BJ (cell line): ENCODE results near the gene NHLRC4. TPM values are rescaled to one million over a fixed set of nuclear protein-coding genes. Genes with fewer than 3 reads are reported as not detected.

Experiments
- CTCF ChIA-PET: fragments of 350-600 bp; formaldehyde crosslinking; extraction: SDS; loops from one replicate; lab custom pipeline; 2021; ENCODE audit warnings: antibody characterized with exemption, inconsistent platforms; lab: Yijun Ruan, JAX
- POLR2A ChIA-PET: fragments of 300-600 bp; sonication (Branson Sonifier 250); formaldehyde crosslinking; extraction: SDS; loops from one replicate; lab custom pipeline; 2021; ENCODE audit warnings: antibody characterized with exemption; lab: Charles Lee
- DNase-seq: peaks from one replicate; pipeline ENCODE4 v3.0.0-alpha.2; 2011; ENCODE audit warnings: low read depth
- H3K27me3 ChIP-seq: 2 replicates; pipeline ENCODE4 v1.6.0; 2011; ENCODE audit warnings: low read length; ENCODE audit not compliant: control insufficient read depth, insufficient read depth
- H3K36me3 ChIP-seq: 2 replicates; pipeline ENCODE4 v1.5.1; 2011; ENCODE audit warnings: low read length; ENCODE audit not compliant: control insufficient read depth, insufficient read depth
- H3K4me3 ChIP-seq: 2 replicates; pipeline ENCODE4 v1.5.1; 2011; ENCODE audit warnings: low read depth, mild to moderate bottlenecking, control low read depth, low read length
- polyA plus RNA-seq: library from polyadenylated mRNA; depleted of rRNA; stranded (reverse); fragments of >200 nt; gene quantifications from 2 replicates; pipeline ENCODE4 v1.2.3, GENCODE V29; 2011
- TF ChIP-seq, protein P1 (sequence below): IDR thresholded peaks from 2 replicates; pipeline ENCODE4 v1.5.1; 2011; ENCODE audit warnings: low read depth, mild to moderate bottlenecking, control low read depth, inconsistent platforms, low read length, moderate library complexity; ENCODE audit not compliant: insufficient read depth

NHLRC4 gene
- polyA plus RNA-seq, 1 experiment, result 0.66 TPM

DNA sequence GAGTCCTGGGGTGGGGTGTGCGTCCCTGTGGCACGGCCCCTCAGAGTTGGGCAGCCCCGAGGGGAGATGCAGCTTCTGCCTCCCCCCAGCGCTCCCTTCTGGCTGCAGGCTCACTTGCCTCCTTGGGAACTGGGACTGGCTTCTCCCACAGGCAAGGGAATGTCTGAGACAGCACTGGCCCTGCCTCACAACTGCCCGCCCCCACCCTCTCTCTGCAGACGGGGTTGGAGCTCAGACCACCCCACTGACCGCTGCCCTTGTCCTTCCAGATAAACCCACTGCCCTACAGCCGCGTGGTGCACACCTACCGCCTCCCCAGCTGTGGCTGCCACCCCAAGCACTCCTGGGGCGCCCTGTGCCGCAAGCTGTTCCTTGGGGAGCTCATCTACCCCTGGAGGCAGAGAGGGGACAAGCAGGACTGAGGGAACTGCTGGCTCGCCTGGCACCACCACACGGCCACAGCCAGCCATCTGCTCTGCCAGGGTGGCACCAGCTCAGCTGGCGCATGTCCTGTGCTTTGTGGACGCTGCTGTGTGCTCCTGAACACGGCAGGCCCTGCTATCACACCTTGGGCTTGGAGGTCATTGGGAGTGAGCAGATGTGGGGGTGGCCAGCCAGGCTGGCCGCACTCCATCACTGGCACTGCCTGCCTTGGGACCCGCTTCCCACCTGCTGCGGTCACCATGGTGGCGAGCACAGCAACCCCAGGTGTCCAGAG, 16.0 kb downstream of the NHLRC4 start:
- Histone ChIP-seq H3K27me3 (no peaks in the 10 kb centered on the region), H3K36me3 (peaks cover 1% of the 10 kb centered on the region), H3K4me3 (no peak overlapping the region)
- ChIA-PET CTCF (no interaction called here), POLR2A (no interaction called here)
- DNase-seq, result no peak
- TF ChIP-seq, protein P1, sequence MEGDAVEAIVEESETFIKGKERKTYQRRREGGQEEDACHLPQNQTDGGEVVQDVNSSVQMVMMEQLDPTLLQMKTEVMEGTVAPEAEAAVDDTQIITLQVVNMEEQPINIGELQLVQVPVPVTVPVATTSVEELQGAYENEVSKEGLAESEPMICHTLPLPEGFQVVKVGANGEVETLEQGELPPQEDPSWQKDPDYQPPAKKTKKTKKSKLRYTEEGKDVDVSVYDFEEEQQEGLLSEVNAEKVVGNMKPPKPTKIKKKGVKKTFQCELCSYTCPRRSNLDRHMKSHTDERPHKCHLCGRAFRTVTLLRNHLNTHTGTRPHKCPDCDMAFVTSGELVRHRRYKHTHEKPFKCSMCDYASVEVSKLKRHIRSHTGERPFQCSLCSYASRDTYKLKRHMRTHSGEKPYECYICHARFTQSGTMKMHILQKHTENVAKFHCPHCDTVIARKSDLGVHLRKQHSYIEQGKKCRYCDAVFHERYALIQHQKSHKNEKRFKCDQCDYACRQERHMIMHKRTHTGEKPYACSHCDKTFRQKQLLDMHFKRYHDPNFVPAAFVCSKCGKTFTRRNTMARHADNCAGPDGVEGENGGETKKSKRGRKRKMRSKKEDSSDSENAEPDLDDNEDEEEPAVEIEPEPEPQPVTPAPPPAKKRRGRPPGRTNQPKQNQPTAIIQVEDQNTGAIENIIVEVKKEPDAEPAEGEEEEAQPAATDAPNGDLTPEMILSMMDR, result no peak

DNA sequence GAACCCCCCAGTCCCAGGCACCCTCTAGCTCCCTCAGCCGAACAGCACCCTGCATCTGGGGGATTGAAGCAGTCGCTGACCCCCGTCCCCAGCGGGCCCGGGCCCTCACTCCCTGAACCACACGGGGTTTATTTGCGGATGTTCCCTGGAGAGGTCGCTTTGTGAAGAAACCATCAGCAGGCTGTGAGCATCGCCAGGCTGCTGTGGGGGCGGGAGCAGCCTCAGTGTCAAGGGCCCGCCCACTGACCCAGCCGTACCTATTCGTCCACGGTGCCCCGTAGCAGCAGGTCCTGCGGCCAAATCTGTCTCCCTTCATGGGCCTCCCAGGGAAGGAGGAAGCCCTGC, 16.6 kb downstream of the NHLRC4 start:
- ChIA-PET POLR2A (no interaction called here), CTCF (no interaction called here)
- TF ChIP-seq, protein P1, result no peak
- no peak overlapping the region for H3K4me3 ChIP-seq
- DNase-seq, result no peak
- no peaks in the 10 kb centered on the region for H3K27me3 ChIP-seq
- peaks cover 1% of the 10 kb centered on the region for H3K36me3 ChIP-seq

DNA sequence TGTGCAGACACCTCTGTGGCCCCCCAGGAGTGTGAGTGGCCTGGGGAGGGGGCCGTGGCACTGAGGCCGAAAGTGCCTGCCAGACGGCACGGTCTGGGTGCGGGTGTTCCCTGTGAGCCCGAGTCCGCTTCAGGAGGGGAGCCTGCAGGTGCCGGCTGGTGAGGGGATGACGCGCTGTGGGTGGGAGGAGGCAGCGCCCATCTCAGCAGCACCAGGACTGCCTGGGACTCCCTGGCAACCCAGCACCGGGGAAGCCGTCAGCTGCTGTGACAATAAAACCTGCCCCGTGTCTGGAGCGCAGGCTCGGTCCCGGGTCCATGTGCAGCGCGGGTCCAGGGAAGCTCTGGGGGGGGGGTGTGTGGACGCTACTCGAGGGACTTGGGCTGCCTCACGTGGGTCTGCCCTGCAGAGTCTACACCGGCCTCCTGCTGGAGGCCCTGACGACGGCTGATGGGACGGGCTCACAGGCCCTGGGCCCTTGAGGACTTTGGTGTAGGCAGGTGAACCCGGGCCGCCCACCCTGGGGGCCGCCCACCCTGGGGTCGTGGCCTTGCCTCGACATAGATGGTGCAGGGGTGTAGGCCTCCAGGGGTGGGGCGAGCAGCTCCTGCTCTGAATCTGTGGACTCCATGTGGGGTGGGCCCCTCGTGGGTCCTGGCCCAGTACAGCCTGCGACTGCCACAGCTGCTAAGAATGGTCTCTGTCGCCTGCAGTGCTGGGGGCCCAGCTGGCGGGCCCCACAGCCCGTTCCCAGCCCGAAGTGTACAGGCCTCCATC, 17.2 kb downstream of the NHLRC4 start:
- CTCF ChIA-PET, result no interaction called here
- H3K36me3 ChIP-seq, result peaks cover 1% of the 10 kb centered on the region
- H3K27me3 ChIP-seq, result no peaks in the 10 kb centered on the region
- TF ChIP-seq, protein P1, result no peak
- no peak for DNase-seq
- H3K4me3 ChIP-seq, result no peak overlapping the region
- POLR2A ChIA-PET, result no interaction called here

DNA sequence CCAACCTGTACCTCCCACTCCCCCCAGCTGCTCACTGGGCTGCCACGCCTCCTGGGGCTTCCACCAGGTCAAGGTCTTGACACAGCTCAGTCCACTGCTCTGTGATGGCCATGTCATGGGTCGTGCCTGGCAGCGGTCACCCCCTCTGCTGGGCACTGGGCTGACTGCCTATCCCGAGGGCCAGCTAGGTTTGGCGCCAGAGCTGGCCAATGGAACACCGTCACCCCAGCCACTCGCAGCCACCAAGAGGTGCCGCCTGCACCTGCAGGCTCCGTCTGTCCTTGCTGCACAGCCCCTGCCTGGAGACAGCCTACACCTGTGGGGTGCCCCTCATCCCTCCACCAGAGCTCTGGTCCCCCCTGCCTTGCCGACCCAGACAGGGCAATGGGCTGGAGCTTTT, 18.5 kb downstream of the NHLRC4 start:
- Histone ChIP-seq H3K4me3 (no peak overlapping the region), H3K27me3 (no peaks in the 10 kb centered on the region), H3K36me3 (peaks cover 1% of the 10 kb centered on the region; the same call in 1 of the 2 replicates)
- TF ChIP-seq, protein P1, result no peak
- POLR2A ChIA-PET, result no interaction called here
- CTCF ChIA-PET, result interaction anchor here (0.9 kb wide), 1 partner anchor 36 kb away, joined by 3 read pairs; no protein-coding TSS in a partner anchor
- DNase-seq, result no peak

DNA sequence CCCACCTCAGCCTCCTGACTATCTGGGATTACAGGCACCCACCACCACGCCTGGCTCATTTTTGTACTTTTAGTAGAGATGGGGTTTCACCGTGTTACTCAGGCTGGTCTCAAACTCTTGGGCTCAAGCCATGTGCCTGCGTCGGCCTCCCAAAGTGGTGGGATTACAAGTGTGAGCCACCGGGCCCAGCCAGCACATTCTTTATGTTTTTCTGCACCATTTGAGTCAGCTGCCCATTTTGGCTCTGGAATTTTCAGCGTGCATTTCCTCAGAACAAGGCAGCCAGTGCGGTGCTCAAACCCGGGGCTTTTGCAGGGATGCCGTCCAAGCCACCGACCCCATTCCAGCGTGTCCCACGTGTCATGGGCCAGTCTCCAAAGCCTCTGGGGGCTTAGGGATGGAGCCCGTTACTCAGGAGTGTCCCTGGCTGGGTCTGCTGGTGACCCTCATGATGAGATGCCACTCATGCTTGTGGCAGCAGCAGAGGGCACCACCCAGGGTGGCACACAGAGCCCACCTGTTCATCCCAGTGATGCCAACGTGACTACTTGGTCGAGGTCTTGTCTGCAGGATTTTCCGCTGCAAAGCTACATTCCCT, 19.3 kb downstream of the NHLRC4 start:
- H3K4me3 ChIP-seq, result no peak overlapping the region
- 0 out of 2 replicates have a peak, but pooled peaks cover 1% of the 10 kb centered on the region for H3K36me3 ChIP-seq
- H3K27me3 ChIP-seq, result no peaks in the 10 kb centered on the region
- TF ChIP-seq, protein P1, result no peak
- ChIA-PET CTCF (interaction anchor here (0.9 kb wide), 1 partner anchor 35 kb away, joined by 3 read pairs; no protein-coding TSS in a partner anchor), POLR2A (no interaction called here)
- no peak for DNase-seq
